Measurements from ENCODE around the gene TM9SF1. TPM values are rescaled to one million over a fixed set of nuclear protein-coding genes. Genes with fewer than 3 reads are reported as not detected.

TM9SF1 gene
- total RNA-seq, 6 donors from 2014 or later: 15.7 to 75.4 (median 53.8) TPM

- Histone ChIP-seq H3K27ac (peak within 1 kb of the TSS; percentile 87 to 96 (median 92)), H3K4me3 (peak within 1 kb of the TSS; percentile 67 to 99 (median 93)), H3K9me3 (no peaks in the 10 kb centered on the region), H3K36me3 (peaks cover 29 to 45% (median 37%) of the 10 kb centered on the region in 4 donors), H3K27me3 (no peaks in the 10 kb centered on the region), H3K4me1 (peaks cover 22 to 41% (median 25%) of the 10 kb centered on the region in 4 donors)
- ATAC-seq (ENCODE audit: low FRiP score in 2 of 2) (peak; percentile 97 to 98), DNase-seq (peak; percentile 94 to 99)
- TF ChIP-seq POLR2A (IDR thresholded peaks at IDR 0.05): peak in 3 of 4 donors; percentile 43 to 71 (median 70)
- TF ChIP-seq EP300 (IDR thresholded peaks at IDR 0.05): no peak
- TF ChIP-seq POLR2AphosphoS5 (IDR thresholded peaks at IDR 0.05): peak; percentile 48 to 74
- no peak for TF ChIP-seq CTCF (IDR thresholded peaks at IDR 0.05)
- WGBS, 2 donors: 0 to 1% methylated on average over 10 to 39 of the region's 57 CpGs
Measured at GRCh38 chr14:24146978-24147760, 48.1 kb downstream of the TM9SF1 start, which contains the start of gene RNF31. RNF31 (plus strand) TSS chr14:24147498; CDS start chr14:24147699, 201 bp downstream.

- peak within 1 kb of the TSS; percentile 87 to 96 (median 92) for H3K27ac ChIP-seq
- peaks cover 24 to 38% (median 31%) of the 10 kb centered on the region in 4 donors for H3K36me3 ChIP-seq
- ATAC-seq (ENCODE audit: low FRiP score in 2 of 2) (peak; percentile 93 to 95), DNase-seq (peak; percentile 91 to 99)
- 0 to 1% methylated on average over 16 to 24 of the region's 25 CpGs for WGBS, 2 donors
- no peaks in the 10 kb centered on the region for H3K27me3 ChIP-seq
- H3K4me1 ChIP-seq: peaks cover 26 to 45% (median 29%) of the 10 kb centered on the region in 4 donors
- H3K4me3 ChIP-seq: peak within 1 kb of the TSS; percentile 67 to 99 (median 93)
- no peaks in the 10 kb centered on the region for H3K9me3 ChIP-seq
- TF ChIP-seq CTCF (IDR thresholded peaks at IDR 0.05): no peak
- TF ChIP-seq POLR2A (IDR thresholded peaks at IDR 0.05): peak in 2 of 4 donors; percentile 41 to 54
- no peak for TF ChIP-seq EP300 (IDR thresholded peaks at IDR 0.05)
- TF ChIP-seq POLR2AphosphoS5 (IDR thresholded peaks at IDR 0.05): peak; percentile 64 to 67
Measured at GRCh38 chr14:24146453-24146977, 48.7 kb downstream of the TM9SF1 start, which contains the start of gene PSME2. PSME2 (minus strand) TSS chr14:24146610; CDS start chr14:24146581, 29 bp downstream.

- Histone ChIP-seq H3K9me3 (no peaks in the 10 kb centered on the region), H3K36me3 (peaks cover 21 to 32% (median 25%) of the 10 kb centered on the region in 4 donors), H3K4me3 (peak overlapping the region; percentile 43 to 99 (median 93)), H3K4me1 (peaks cover 26 to 47% (median 29%) of the 10 kb centered on the region in 4 donors), H3K27me3 (no peaks in the 10 kb centered on the region), H3K27ac (peak overlapping the region; percentile 87 to 96 (median 92))
- 7 to 11% methylated on average over 7 to 9 of the region's 9 CpGs for WGBS, 2 donors
- TF ChIP-seq EP300 (IDR thresholded peaks at IDR 0.05) (no peak), POLR2AphosphoS5 (IDR thresholded peaks at IDR 0.05) (no peak)
- DNase-seq: no peak
- ATAC-seq (ENCODE audit: low FRiP score in 2 of 2): no peak
Measured at GRCh38 chr14:24145690-24146452, 49.4 kb downstream of the TM9SF1 start.

GRCh38 chr14:24145219-24145618 lies 50.0 kb downstream of the TM9SF1 start:
- peaks cover 14 to 25% (median 19%) of the 10 kb centered on the region in 4 donors for H3K36me3 ChIP-seq
- peaks cover 28 to 53% (median 35%) of the 10 kb centered on the region in 4 donors for H3K4me1 ChIP-seq
- H3K27me3 ChIP-seq: no peaks in the 10 kb centered on the region
- TF ChIP-seq CTCF (IDR thresholded peaks at IDR 0.05) (no peak), POLR2AphosphoS5 (IDR thresholded peaks at IDR 0.05) (no peak), POLR2A (IDR thresholded peaks at IDR 0.05) (no peak), EP300 (IDR thresholded peaks at IDR 0.05) (no peak)
- DNase-seq (no peak), ATAC-seq (ENCODE audit: low FRiP score in 2 of 2) (no peak)
- WGBS, 2 donors: 94 to 100% methylated on average over 2 of the region's 2 CpGs
- no peaks in the 10 kb centered on the region for H3K9me3 ChIP-seq
- H3K27ac ChIP-seq: peak overlapping the region; percentile 87 to 96 (median 92)
- peak overlapping the region in 1 of 4 donors; percentile 92 for H3K4me3 ChIP-seq

Data from upper lobe of left lung (tissue), 6 donors.